ENCODE results near the gene DSG1. TPM values are rescaled to one million over a fixed set of nuclear protein-coding genes. Genes with fewer than 3 reads are reported as not detected.

DSG1 gene
- total RNA-seq, 1 experiment from 2014 or later: not detected

DNA sequence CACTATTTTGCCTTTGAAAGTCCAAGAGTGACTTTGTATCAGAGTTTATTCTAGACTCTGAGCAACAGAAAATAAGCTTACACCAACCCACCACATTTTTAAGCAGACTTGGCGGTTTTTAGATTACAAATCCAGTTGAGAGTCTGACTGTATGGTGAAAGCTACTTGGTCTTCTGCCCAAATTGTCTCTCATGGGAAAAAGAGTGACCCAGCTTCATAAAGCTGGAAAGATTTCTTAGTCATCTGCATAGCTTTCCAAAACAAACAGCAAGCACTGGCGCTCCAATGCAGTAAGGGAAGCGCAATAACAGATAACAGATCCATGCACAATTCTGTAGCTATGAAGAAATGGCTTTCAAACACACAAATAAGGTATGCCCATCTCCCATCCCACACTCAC is 7.1 kb downstream of the DSG1 start:
- H3K27ac Mint-ChIP-seq: no peak overlapping the region
- no CpG with 5 or more reads among the region's 3 CpGs for WGBS (ENCODE audit: extremely low coverage, insufficient read length, low lambda C conversion rate)
- no peak overlapping the region for H4K91ac ChIP-seq (ENCODE audit: insufficient read length, low read depth, low read length)
- no peaks in the 10 kb centered on the region for H3K36me3 Mint-ChIP-seq (ENCODE audit: insufficient read depth in 1 of 3, low read depth in 3 of 3)
- peaks cover 23 to 29% of the 10 kb centered on the region in 2 experiments for H3K4me1 Mint-ChIP-seq
- no peaks in the 10 kb centered on the region for H3K9me3 Mint-ChIP-seq
- H3K79me2 ChIP-seq (ENCODE audit: insufficient read depth, low read length): no peaks in the 10 kb centered on the region
- no peak overlapping the region for H3K56ac ChIP-seq (ENCODE audit: insufficient read length, low read depth, low read length)
- H2BK20ac ChIP-seq (ENCODE audit: low read depth, low read length, poor library complexity, severe bottlenecking): no peak overlapping the region
- H3K18ac ChIP-seq (ENCODE audit: insufficient read length, low read depth, low read length): no peak overlapping the region
- no peak overlapping the region for H3K27ac ChIP-seq (ENCODE audit: insufficient read length, low read depth, low read length)
- TF ChIP-seq, protein P1, sequence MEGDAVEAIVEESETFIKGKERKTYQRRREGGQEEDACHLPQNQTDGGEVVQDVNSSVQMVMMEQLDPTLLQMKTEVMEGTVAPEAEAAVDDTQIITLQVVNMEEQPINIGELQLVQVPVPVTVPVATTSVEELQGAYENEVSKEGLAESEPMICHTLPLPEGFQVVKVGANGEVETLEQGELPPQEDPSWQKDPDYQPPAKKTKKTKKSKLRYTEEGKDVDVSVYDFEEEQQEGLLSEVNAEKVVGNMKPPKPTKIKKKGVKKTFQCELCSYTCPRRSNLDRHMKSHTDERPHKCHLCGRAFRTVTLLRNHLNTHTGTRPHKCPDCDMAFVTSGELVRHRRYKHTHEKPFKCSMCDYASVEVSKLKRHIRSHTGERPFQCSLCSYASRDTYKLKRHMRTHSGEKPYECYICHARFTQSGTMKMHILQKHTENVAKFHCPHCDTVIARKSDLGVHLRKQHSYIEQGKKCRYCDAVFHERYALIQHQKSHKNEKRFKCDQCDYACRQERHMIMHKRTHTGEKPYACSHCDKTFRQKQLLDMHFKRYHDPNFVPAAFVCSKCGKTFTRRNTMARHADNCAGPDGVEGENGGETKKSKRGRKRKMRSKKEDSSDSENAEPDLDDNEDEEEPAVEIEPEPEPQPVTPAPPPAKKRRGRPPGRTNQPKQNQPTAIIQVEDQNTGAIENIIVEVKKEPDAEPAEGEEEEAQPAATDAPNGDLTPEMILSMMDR (conservative IDR thresholded peaks at IDR 0.05): no peak
- H3K9me3 ChIP-seq (ENCODE audit: control insufficient read depth, low read depth, low read length): no peaks in the 10 kb centered on the region
- H3K79me1 ChIP-seq (ENCODE audit: insufficient read depth, low read depth, low read length, poor library complexity, severe bottlenecking): no peaks in the 10 kb centered on the region
- no peak overlapping the region for H2BK15ac ChIP-seq (ENCODE audit: low read depth, low read length)
- H4K8ac ChIP-seq (replicated peaks; ENCODE audit: insufficient read length, low read depth, low read length): no peak overlapping the region
- no peak overlapping the region for H4K5ac ChIP-seq (ENCODE audit: insufficient read length, low read depth, low read length)
- H4K20me1 ChIP-seq (ENCODE audit: control insufficient read depth, insufficient read depth, insufficient read length): no peaks in the 10 kb centered on the region
- no peak overlapping the region for H3K14ac ChIP-seq (ENCODE audit: insufficient read depth, low read length)
- DNase-seq: no peak
- no peaks in the 10 kb centered on the region for H3K27me3 ChIP-seq (ENCODE audit: insufficient read depth, low read length)
- H3K9ac ChIP-seq (ENCODE audit: extremely low read depth, insufficient read length, low read length): no peak overlapping the region
- no peak overlapping the region for H2AFZ ChIP-seq (ENCODE audit: low read length)
- no peak overlapping the region for H3K23ac ChIP-seq (ENCODE audit: insufficient read length, low read depth, low read length)
- no peaks in the 10 kb centered on the region for H3K23me2 ChIP-seq (ENCODE audit: insufficient read length, low read depth, low read length, poor library complexity, severe bottlenecking)
- no peak overlapping the region for H2BK12ac ChIP-seq (ENCODE audit: insufficient read length, low read depth, low read length)
- H3K4me1 ChIP-seq (ENCODE audit: insufficient read depth, low read length): peaks cover 3% of the 10 kb centered on the region; the same call in 1 of the 2 replicates
- H2AK5ac ChIP-seq (ENCODE audit: insufficient read length, low read length): no peak overlapping the region
- no peaks in the 10 kb centered on the region for H3K27me3 Mint-ChIP-seq (ENCODE audit: low read depth)
- no peak overlapping the region for H3T11ph ChIP-seq (ENCODE audit: low read length)
- H3K4ac ChIP-seq (ENCODE audit: low read depth, low read length): no peak overlapping the region
- H2BK120ac ChIP-seq (ENCODE audit: low read depth, low read length, poor library complexity, severe bottlenecking): no peak overlapping the region
- no peak overlapping the region for H2BK5ac ChIP-seq (ENCODE audit: insufficient read length, low read length)
- H3K4me2 ChIP-seq (ENCODE audit: insufficient read depth, insufficient read length, low read length): no peak overlapping the region
- no peak overlapping the region for H3K4me3 Mint-ChIP-seq

All from H9 (cell line).